GM19468 (cell line): ENCODE results near the gene PCDHB14.
"Not testable (repeated sequence)": the region's sequence is repeated elsewhere in the genome, so short reads cannot be mapped to it uniquely, and the experiment has no call there.

Experiments used
- ATAC-seq: cut with Tn5 transposase; IDR thresholded peaks from one replicate; pipeline ENCODE4 v1.9.1; 2021; ENCODE audit warnings: mild to moderate bottlenecking, moderate library complexity, moderate number of reproducible peaks; ENCODE audit not compliant: unreplicated experiment; ENCODE audit errors: extremely low read depth

PCDHB14 gene

DNA sequence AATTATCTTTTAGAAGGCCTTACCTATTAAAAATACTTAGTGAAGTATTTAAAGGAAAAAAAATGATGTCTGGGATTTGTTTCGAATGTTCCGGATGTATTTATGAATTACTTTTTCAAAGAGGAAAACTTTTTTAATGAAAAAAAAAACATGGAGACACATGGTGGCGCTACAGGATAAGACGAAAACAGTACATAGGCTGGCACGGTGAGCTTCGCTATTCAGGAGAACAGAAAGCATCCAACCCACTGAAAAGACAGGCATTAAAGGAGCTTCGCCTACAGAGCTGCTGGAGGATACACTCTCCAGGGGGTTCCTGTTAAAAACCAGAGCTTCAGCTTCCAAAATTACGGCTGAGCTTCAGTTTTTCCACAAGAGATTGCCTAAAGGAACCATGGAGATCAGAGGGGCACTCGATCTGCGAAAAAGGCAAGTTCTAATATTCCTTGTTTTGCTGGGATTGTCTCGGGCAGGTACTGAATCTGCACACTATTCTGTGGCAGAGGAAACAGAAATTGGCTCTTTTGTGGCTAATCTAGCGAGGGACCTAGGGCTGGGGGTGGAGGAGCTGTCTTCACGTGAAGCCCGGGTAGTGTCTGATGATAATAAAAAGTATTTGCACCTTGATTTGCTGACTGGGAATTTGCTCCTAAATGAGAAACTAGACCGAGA is at the start of gene PCDHB14:
Gene PCDHB14, plus strand, starts transcription at position 232 of the 672 bp plus-strand sequence. Its CDS starts 163 bp downstream, at position 395.
- no peak for ATAC-seq

DNA sequence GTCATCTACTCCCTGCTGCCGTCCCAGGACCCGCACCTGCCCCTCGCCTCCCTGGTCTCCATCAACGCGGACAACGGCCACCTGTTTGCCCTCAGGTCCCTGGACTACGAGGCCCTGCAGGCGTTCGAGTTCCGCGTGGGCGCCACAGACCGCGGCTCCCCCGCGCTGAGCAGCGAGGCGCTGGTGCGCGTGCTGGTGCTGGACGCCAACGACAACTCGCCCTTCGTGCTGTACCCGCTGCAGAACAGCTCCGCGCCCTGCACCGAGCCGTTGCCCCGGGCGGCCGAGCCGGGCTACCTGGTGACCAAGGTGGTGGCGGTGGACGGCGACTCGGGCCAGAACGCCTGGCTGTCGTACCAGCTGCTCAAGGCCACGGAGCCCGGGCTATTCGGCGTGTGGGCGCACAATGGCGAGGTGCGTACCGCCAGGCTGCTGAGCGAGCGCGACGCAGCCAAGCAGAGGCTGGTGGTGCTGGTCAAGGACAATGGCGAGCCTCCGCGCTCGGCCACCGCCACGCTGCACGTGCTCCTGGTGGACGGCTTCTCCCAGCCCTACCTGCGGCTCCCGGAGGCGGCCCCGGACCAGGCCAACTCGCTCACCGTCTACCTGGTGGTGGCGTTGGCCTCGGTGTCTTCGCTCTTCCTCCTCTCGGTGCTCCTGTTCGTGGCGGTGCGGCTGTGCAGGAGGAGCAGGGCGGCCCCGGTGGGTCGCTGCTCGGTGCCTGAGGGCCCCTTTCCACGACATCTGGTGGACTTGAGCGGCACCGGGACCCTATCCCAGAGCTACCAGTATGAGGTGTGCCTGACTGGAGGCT is 48.6 kb upstream of the PCDHB14 start:
- ATAC-seq, result not testable (repeated sequence)

DNA sequence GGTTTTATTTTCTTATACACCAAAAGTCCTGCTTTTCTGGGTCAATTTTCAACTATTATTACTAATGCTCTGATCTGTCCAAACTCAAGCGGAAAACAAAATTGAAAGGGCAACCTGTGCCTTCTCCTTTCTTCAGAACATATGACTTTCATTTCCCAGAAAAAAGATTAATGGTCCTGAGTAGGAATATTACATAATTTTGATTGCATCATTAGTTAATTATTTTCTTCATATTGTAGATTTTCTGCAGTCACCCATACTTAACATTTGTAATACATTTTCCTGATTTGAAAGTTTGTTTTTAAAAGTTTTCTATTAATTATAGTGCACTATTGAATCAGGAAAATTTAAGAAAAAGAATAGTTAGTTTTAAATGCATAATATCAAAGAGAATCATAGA is 47.2 kb upstream of the PCDHB14 start:
- no peak for ATAC-seq

DNA sequence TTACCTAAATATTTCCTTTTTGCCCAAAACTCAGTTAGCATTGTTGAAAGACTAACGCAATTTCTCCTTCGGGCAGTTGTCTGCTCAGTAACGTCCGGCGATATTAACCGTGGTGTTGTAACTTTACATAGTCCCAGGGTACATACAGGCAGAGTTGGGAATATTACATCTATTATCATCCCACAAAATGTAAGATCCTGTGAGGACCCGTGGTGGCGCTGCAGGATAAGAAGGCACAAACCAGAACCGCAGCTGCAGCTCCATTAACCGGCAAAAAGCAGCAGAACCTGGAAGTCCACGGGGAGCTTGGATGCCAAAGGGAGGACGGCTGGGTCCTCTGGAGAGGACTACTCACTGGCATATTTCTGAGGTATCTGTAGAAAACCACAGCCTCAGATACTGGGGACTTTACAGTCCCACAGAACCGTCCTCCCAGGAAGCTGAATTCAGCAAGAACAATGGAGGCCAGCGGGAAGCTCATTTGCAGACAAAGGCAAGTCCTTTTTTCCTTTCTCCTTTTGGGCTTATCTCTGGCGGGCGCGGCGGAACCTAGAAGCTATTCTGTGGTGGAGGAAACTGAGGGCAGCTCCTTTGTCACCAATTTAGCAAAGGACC is 45.5 kb upstream of the PCDHB14 start, which contains the start of gene PCDHB8:
Gene PCDHB8, plus strand, starts transcription at position 214 of the 615 bp plus-strand sequence. Its CDS starts 245 bp downstream, at position 459.
- not testable (repeated sequence) for ATAC-seq

DNA sequence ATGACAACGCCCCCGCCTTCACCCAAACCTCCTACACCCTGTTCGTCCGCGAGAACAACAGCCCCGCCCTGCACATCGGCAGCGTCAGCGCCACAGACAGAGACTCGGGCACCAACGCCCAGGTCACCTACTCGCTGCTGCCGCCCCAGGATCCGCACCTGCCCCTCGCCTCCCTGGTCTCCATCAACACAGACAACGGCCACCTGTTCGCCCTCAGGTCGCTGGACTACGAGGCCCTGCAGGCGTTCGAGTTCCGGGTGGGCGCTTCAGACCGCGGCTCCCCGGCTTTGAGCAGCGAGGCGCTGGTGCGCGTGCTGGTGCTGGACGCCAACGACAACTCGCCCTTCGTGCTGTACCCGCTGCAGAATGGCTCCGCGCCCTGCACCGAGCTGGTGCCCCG is 43.8 kb upstream of the PCDHB14 start:
- not testable (repeated sequence) for ATAC-seq

DNA sequence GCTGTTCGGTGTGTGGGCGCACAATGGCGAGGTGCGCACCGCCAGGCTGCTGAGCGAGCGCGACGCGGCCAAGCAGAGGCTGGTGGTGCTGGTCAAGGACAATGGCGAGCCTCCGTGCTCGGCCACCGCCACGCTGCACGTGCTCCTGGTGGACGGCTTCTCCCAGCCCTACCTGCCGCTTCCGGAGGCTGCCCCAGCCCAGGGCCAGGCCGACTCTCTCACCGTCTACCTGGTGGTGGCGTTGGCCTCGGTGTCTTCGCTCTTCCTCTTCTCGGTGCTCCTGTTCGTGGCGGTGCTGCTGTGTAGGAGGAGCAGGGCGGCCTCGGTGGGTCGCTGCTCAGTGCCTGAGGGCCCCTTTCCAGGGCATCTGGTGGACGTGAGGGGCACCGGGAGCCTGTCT is 43.3 kb upstream of the PCDHB14 start:
- not testable (repeated sequence) for ATAC-seq

DNA sequence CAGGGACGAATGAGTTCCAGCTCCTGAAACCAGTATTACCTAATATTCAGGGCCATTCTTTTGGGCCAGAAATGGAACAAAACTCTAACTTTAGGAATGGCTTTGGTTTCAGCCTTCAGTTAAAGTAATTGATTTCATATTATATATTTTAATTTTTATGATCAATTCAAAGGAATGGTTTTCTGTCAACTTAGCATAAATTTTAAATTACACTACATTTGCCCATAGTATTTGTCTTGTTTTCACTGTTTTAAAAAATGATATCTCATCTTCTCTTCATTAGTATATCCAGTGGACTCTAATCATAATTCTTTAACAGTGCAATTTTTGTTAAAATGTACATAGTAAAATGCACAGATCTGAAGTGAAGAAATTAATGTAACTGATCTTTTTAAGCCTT is 42.8 kb upstream of the PCDHB14 start:
- no peak for ATAC-seq

DNA sequence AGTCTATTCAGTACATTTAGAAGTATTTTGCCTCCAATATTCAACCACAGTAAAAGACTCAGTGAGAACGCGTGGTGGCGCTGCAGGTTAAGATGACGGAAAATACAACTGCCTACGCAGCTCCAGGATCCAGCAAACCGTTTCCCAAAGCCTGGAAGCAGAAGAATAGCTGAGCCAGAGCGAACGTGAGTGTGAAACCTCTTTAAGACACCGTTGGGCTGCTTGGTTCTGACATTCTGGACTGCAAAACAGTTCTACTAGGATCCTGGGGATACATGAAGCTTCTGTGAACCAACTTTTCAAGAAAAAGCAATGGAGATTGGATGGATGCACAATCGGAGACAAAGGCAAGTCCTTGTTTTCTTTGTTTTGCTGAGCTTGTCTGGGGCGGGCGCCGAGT is 40.9 kb upstream of the PCDHB14 start, which contains the start of gene PCDHB16:
Gene PCDHB16, plus strand, starts transcription at position 140 of the 400 bp plus-strand sequence. Its CDS starts 173 bp downstream, at position 313.
- no peak for ATAC-seq

DNA sequence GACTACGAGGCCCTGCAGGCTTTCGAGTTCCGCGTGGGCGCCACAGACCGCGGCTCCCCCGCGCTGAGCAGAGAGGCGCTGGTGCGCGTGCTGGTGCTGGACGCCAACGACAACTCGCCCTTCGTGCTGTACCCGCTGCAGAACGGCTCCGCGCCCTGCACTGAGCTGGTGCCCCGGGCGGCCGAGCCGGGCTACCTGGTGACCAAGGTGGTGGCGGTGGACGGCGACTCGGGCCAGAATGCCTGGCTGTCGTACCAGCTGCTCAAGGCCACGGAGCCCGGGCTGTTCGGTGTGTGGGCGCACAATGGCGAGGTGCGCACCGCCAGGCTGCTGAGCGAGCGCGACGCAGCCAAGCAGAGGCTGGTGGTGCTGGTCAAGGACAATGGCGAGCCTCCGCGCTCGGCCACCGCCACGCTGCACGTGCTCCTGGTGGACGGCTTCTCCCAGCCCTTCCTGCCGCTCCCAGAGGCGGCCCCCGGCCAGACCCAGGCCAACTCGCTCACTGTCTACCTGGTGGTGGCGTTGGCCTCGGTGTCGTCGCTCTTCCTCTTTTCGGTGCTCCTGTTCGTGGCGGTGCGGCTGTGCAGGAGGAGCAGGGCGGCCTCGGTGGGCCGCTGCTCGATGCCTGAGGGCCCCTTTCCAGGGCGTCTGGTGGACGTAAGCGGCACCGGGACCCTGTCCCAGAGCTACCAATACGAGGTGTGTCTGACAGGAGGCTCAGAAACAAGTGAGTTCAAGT is 38.9 kb upstream of the PCDHB14 start:
- not testable (repeated sequence) for ATAC-seq

DNA sequence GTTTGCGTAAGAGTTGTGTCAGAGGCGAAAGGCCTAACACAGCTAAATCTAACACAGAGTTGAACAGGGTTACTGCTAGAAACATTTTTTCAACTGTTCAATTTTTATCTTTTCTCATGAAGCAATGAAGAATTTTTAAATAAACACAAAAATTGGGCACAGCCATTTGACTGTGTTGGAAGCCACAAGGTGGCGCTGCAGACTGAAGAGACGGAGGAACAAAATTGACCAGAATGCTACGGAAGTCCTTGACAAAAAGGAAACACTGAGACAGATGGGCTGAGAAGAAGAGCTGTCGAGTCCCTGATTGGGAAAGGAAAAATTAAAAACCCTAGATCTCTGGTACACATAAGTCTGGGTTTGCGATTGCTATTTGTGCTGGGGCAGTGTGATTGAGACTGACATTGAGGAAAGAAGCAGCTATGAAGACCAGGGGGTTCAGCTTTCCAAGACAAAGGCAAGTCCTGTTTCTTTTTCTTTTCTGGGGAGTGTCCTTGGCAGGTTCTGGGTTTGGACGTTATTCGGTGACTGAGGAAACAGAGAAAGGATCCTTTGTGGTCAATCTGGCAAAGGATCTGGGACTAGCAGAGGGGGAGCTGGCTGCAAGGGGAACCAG is 36.1 kb upstream of the PCDHB14 start, which contains the start of gene PCDHB9:
Gene PCDHB9, plus strand, starts transcription at position 265 of the 616 bp plus-strand sequence. Its CDS starts 158 bp downstream, at position 423.
- ATAC-seq, result no peak

DNA sequence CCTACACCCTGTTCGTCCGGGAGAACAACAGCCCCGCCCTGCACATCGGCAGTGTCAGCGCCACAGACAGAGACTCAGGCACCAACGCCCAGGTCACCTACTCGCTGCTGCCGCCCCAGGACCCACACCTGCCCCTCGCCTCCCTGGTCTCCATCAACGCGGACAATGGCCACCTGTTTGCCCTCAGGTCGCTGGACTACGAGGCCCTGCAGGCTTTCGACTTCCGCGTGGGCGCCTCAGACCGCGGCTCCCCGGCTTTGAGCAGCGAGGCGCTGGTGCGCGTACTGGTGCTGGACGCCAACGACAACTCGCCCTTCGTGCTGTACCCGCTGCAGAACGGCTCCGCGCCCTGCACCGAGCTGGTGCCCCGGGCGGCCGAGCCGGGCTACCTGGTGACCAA is 34.5 kb upstream of the PCDHB14 start:
- ATAC-seq, result not testable (repeated sequence)

DNA sequence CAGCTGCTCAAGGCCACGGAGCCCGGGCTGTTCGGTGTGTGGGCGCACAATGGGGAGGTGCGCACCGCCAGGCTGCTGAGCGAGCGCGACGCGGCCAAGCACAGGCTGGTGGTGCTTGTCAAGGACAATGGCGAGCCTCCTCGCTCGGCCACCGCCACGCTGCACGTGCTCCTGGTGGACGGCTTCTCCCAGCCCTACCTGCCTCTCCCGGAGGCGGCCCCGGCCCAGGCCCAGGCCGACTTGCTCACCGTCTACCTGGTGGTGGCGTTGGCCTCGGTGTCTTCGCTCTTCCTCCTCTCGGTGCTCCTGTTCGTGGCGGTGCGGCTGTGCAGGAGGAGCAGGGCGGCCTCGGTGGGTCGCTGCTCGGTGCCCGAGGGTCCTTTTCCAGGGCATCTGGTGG is 34.0 kb upstream of the PCDHB14 start:
- ATAC-seq, result not testable (repeated sequence)

DNA sequence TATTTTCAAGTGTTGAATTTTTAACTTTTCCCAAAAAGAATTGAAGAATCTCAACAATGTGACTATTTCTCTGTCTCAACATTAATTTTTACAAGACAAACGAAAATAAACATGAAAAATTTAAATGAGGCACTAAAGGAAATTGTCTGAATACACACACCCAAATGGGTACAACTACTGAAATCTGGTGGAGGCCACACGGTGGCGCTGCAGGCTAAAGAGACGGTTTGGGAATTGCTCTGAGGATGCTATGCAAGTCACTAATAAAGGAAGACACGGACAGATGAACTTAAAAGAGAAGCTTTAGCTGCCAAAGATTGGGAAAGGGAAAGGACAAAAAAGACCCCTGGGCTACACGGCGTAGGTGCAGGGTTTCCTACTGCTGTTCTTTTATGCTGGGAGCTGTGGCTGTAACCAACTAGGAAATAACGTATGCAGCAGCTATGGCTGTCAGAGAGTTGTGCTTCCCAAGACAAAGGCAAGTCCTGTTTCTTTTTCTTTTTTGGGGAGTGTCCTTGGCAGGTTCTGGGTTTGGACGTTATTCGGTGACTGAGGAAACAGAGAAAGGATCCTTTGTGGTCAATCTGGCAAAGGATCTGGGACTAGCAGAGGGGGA is 30.9 kb upstream of the PCDHB14 start, which contains the start of gene PCDHB10:
Gene PCDHB10, plus strand, starts transcription at position 244 of the 616 bp plus-strand sequence. Its CDS starts 200 bp downstream, at position 444.
- ATAC-seq, result no peak

DNA sequence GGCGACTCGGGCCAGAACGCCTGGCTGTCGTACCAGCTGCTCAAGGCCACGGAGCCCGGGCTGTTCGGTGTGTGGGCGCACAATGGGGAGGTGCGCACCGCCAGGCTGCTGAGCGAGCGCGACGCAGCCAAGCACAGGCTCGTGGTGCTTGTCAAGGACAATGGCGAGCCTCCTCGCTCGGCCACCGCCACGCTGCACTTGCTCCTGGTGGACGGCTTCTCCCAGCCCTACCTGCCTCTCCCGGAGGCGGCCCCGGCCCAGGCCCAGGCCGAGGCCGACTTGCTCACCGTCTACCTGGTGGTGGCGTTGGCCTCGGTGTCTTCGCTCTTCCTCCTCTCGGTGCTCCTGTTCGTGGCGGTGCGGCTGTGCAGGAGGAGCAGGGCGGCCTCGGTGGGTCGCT is 28.8 kb upstream of the PCDHB14 start:
- ATAC-seq, result not testable (repeated sequence)

DNA sequence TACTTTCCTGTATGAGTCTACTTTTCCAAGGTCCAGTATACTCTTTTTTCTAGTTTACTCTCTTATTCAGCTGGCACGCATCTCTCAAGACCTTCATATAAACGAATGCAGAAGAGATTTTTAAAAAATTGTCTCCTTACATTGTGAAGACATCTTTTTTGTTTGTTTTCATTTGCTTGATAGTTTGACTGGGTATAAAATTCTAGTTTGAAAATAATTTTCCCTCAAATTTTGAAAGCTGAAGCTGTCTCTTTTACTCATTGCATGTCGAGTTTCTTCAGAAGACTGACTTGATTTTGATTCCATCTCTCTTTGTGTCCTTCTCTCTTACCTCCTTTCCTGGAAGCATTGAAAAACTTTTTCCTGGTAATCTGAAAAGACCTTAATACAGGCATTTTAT is 26.8 kb upstream of the PCDHB14 start:
- no peak for ATAC-seq

DNA sequence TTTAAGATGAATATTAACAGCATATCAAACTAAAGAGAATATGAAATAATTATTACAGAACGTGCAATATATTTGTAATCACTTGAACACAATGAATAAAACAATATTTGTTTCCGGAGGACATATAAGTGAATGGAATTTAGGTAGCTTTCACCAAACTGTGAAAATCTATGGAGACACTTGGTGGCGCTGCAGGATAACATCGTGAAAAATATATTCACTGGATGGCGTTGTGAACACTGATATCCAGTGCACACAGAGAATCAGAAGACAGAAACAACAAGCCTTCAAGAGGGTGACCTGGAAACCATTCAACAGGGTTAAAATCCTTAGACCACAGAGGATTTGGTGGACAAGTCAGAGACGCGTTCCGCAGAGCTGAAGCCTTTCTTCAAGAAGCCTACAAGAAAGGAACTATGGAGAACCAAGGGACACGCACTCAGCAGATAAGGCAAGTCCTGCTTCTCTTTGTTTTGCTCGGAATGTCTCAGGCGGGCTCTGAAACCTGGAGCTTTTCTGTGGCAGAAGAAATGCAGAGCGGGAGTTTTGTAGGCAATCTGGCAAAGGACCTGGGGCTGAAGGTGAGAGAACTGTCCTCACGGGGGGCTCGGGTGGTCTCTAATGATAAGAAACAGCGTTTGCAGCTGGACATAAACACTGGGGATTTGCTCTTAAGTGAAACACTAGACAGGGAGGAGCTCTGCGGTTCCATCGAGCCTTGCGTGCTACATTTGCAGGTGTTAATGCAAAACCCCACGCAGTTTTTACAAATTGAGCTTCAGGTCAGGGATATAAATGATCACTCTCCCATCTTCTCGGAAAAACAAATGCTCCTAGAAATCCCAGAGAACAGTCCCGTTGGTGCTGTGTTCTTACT is 23.5 kb upstream of the PCDHB14 start, which contains the start of gene PCDHB11:
Gene PCDHB11, plus strand, starts transcription at position 269 of the 877 bp plus-strand sequence. Its CDS starts 148 bp downstream, at position 417.
- no peak for ATAC-seq

DNA sequence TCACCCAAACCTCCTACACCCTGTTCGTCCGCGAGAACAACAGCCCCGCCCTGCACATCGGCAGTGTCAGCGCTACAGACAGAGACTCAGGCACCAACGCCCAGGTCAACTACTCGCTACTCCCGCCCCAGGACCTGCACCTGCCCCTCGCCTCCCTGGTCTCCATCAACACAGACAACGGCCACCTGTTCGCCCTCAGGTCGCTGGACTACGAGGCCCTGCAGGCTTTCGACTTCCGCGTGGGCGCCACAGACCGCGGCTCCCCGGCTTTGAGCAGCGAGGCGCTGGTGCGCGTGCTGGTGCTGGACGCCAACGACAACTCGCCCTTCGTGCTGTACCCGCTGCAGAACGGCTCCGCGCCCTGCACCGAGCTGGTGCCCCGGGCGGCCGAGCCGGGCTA is 22.0 kb upstream of the PCDHB14 start:
- ATAC-seq, result not testable (repeated sequence)

DNA sequence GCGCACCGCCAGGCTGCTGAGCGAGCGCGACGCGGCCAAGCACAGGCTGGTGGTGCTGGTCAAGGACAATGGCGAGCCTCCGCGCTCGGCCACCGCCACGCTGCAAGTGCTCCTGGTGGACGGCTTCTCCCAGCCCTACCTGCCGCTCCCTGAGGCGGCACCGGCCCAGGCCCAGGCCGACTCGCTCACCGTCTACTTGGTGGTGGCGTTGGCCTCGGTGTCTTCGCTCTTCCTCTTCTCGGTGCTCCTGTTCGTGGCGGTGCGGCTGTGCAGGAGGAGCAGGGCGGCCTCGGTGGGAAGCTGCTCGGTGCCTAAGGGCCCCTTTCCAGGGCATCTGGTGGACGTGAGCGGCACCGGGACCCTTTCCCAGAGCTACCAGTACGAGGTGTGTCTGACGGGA is 21.5 kb upstream of the PCDHB14 start:
- ATAC-seq, result not testable (repeated sequence)
